Body of pancreas (tissue), 4 donors: Measurements from ENCODE around the gene DNAJB1. TPM values are rescaled to one million over a fixed set of nuclear protein-coding genes. Genes with fewer than 3 reads are reported as not detected.
"Not testable (repeated sequence)": the region's sequence is repeated elsewhere in the genome, so short reads cannot be mapped to it uniquely, and the experiment has no call there.

Experiments
- ATAC-seq: fragments of 150-250 bp; one replicate; pipeline ENCODE4 v1.9.1; 2016
- DNase-seq, 4 donors: peaks; one replicate each; pipeline ENCODE4 v3.0.0-alpha.2; 2019
- H3K27ac ChIP-seq, 4 donors: fragments of 200-600 bp; sonication (generic); 1 replicate in 3 of 4; 2 replicates in 1 of 4; pipeline versions ENCODE4 v1.5.1 to v1.6.1; 2016 to 2019; ENCODE audit warnings: mild to moderate bottlenecking in 1 of 4, mixed read lengths in 1 of 4, moderate library complexity in 1 of 4
- H3K27me3 ChIP-seq, 2 donors: fragments of 200-600 bp; sonication (generic); one replicate each; pipeline ENCODE4 v1.6.0; 2016; ENCODE audit warnings: mild to moderate bottlenecking in 1 of 2
- H3K36me3 ChIP-seq, 2 donors: fragments of 200-600 bp; sonication (generic); replicated peaks in 1 of 2; 2 replicates each; pipeline ENCODE4 v1.5.1; 2016; ENCODE audit warnings: low read depth in 2 of 2; ENCODE audit not compliant: insufficient read depth in 1 of 2
- H3K4me1 ChIP-seq: fragments of 200-600 bp; sonication (generic); one replicate; pipeline ENCODE4 v1.6.0; 2016
- H3K4me3 ChIP-seq, 2 donors: fragments of 200-600 bp; sonication (generic); 1 replicate in 1 of 2; 2 replicates in 1 of 2; pipeline ENCODE4 v1.5.1; 2016 to 2019
- H3K9me3 ChIP-seq, 3 donors: fragments of 200-600 bp; sonication (generic); 1 replicate in 2 of 3; 2 replicates in 1 of 3; pipeline ENCODE4 v1.5.1; 2016
- POLR2A ChIP-seq, 3 donors: fragments of 450-650 bp; IDR thresholded peaks; one replicate each; pipeline ENCODE4 v1.6.1; 2016; ENCODE audit warnings: antibody characterized with exemption in 3 of 3, mild to moderate bottlenecking in 2 of 3
- WGBS, 2 donors: methylation state at CpG; one replicate each; pipeline ENCODE4 v1.1.5; 2017; 5-methylcytosine and 5-hydroxymethylcytosine counted together
- intact Hi-C: fragments of 100-400 bp; cut with DNase I; formaldehyde crosslinking; loops from one replicate; pipeline ENCODE4 v1.15.1; 2023
- total RNA-seq, 2 donors: library from RNA; depleted of rRNA; stranded (reverse); fragments of >200 nt; gene quantifications; one replicate each; pipeline ENCODE4 v1.1.0, GENCODE V29; 2016
- TF ChIP-seq, protein P1 (sequence below), 7 experiments: fragments of 450-650 bp in 4 of 7; fragments of 200-600 bp in 3 of 7; sonication (generic) in 3 of 7; IDR thresholded peaks; one replicate each; pipeline ENCODE4 v1.5.1; 2016 to 2019; ENCODE audit warnings: antibody characterized with exemption in 7 of 7

DNAJB1 gene
- total RNA-seq, 2 donors from 2014 or later, result 24.4 to 33.2 TPM

GRCh38 chr19:14505488-14506239 is 12.5 kb downstream of the DNAJB1 start:
- no peaks in the 10 kb centered on the region for H3K36me3 ChIP-seq
- ATAC-seq (peak; percentile 68), DNase-seq (peak; percentile 49 to 63 (median 54))
- H3K4me1 ChIP-seq, result peaks cover 10% of the 10 kb centered on the region
- intact Hi-C loops, result no loop called here
- H3K9me3 ChIP-seq, result no peaks in the 10 kb centered on the region
- 44 to 50% methylated on average over 15 to 19 of the region's 19 CpGs for WGBS, 2 donors
- no peaks in the 10 kb centered on the region for H3K27me3 ChIP-seq
- TF ChIP-seq, protein P1, sequence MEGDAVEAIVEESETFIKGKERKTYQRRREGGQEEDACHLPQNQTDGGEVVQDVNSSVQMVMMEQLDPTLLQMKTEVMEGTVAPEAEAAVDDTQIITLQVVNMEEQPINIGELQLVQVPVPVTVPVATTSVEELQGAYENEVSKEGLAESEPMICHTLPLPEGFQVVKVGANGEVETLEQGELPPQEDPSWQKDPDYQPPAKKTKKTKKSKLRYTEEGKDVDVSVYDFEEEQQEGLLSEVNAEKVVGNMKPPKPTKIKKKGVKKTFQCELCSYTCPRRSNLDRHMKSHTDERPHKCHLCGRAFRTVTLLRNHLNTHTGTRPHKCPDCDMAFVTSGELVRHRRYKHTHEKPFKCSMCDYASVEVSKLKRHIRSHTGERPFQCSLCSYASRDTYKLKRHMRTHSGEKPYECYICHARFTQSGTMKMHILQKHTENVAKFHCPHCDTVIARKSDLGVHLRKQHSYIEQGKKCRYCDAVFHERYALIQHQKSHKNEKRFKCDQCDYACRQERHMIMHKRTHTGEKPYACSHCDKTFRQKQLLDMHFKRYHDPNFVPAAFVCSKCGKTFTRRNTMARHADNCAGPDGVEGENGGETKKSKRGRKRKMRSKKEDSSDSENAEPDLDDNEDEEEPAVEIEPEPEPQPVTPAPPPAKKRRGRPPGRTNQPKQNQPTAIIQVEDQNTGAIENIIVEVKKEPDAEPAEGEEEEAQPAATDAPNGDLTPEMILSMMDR (IDR thresholded peaks at IDR 0.05), result peak; percentile 39 to 61 (median 57)
- no peak for TF ChIP-seq POLR2A (IDR thresholded peaks at IDR 0.05)
- peak overlapping the region in 2 of 4 donors; percentile 28 to 64 for H3K27ac ChIP-seq
- no peak overlapping the region for H3K4me3 ChIP-seq

DNA sequence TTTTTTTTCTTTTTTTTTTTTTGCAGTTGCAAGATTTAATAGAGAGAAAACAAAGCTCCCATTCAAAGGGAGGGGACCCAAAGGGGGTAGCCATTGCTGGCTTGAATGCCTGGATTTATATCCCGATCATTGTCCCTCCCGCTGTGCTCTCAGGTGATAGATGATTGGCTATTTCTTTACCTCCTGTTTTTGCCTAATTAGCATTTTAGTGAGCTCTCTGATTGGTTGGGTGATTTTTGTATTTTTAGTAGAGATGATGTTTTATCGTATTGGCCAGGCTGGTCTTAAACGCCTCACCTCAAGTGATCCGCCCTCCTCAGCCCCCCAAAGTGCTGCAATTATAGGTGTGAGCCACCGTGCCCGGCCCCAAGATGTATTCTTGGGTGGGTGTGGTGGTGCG is 13.6 kb downstream of the DNAJB1 start:
- H3K27ac ChIP-seq, intact Hi-C loops, H3K36me3 ChIP-seq, H3K27me3 ChIP-seq, H3K4me3 ChIP-seq, H3K9me3 ChIP-seq, DNase-seq, ATAC-seq: not testable (repeated sequence)
- H3K4me1 ChIP-seq, result peaks cover 10% of the 10 kb centered on the region
- 70 to 92% methylated on average over 5 to 8 of the region's 8 CpGs for WGBS, 2 donors

GRCh38 chr19:14503285-14503684 is 14.9 kb downstream of the DNAJB1 start:
- no peak for TF ChIP-seq POLR2A (IDR thresholded peaks at IDR 0.05)
- TF ChIP-seq, protein P1 (IDR thresholded peaks at IDR 0.05), result no peak
- H3K9me3 ChIP-seq, result no peaks in the 10 kb centered on the region
- H3K4me1 ChIP-seq, result peaks cover 10% of the 10 kb centered on the region
- no peak overlapping the region for H3K4me3 ChIP-seq
- H3K27ac ChIP-seq, result peak overlapping the region in 2 of 4 donors; percentile 47 to 48
- H3K27me3 ChIP-seq, result no peaks in the 10 kb centered on the region
- ATAC-seq (no peak), DNase-seq (no peak)
- intact Hi-C loops, result no loop called here
- 60 to 61% methylated on average over 1 of the region's 1 CpG for WGBS, 2 donors
- no peaks in the 10 kb centered on the region for H3K36me3 ChIP-seq

- ATAC-seq, result peak; percentile 57
- intact Hi-C loops, result no loop called here
- peak overlapping the region in 2 of 4 donors; percentile 47 to 48 for H3K27ac ChIP-seq
- DNase-seq, result peak in 3 of 4 donors; percentile 42 to 56 (median 55)
- no peaks in the 10 kb centered on the region for H3K36me3 ChIP-seq
- no peak overlapping the region for H3K4me3 ChIP-seq
- H3K27me3 ChIP-seq, result no peaks in the 10 kb centered on the region
- no peaks in the 10 kb centered on the region for H3K9me3 ChIP-seq
- TF ChIP-seq, protein P1 (IDR thresholded peaks at IDR 0.05), result no peak
- TF ChIP-seq POLR2A (IDR thresholded peaks at IDR 0.05), result no peak
- 54 to 59% methylated on average over 6 to 11 of the region's 11 CpGs for whole genome bisulfite sequencing, 2 donors
- H3K4me1 ChIP-seq, result peaks cover 13% of the 10 kb centered on the region
Measured at GRCh38 chr19:14502334-14503092, 15.7 kb downstream of the DNAJB1 start.

GRCh38 chr19:14497228-14497921 is 20.8 kb downstream of the DNAJB1 start:
- peak overlapping the region; percentile 53 to 86 (median 72) for H3K27ac ChIP-seq
- TF ChIP-seq, protein P1 (IDR thresholded peaks at IDR 0.05), result no peak
- TF ChIP-seq POLR2A (IDR thresholded peaks at IDR 0.05), result peak in 1 of 3 donors; percentile 21
- peaks cover 29% of the 10 kb centered on the region for H3K4me1 ChIP-seq
- no peaks in the 10 kb centered on the region for H3K9me3 ChIP-seq
- H3K27me3 ChIP-seq, result no peaks in the 10 kb centered on the region
- H3K4me3 ChIP-seq, result no peak overlapping the region
- peak in 2 of 4 donors; percentile 49 for DNase-seq
- WGBS, 2 donors, result 25 to 46% methylated on average over 4 to 6 of the region's 6 CpGs
- no peaks in the 10 kb centered on the region for H3K36me3 ChIP-seq
- no peak for ATAC-seq
- intact Hi-C loops, result no loop called here
